GM23338 (cell line): Measurements from ENCODE around the gene TOPAZ1. TPM values are rescaled to one million over a fixed set of nuclear protein-coding genes. Genes with fewer than 3 reads are reported as not detected.

Source experiments
- ATAC-seq: fragments of 200-7000 bp; cut with Tn5 transposase; 3 replicates; pipeline ENCODE4 v1.9.1; 2020
- DNase-seq: peaks from one replicate; pipeline ENCODE4 v3.0.0-alpha.2; 2015; ENCODE audit warnings: low spot score
- H2AFZ ChIP-seq: fragments of 200-600 bp; sonication (generic); 2 replicates; pipeline ENCODE4 v1.8.0; 2016; ENCODE audit warnings: antibody characterized with exemption, mild to moderate bottlenecking, moderate library complexity
- H3F3A ChIP-seq: fragments of 200-600 bp; sonication (generic); replicated peaks from 2 replicates; pipeline ENCODE4 v1.8.0; 2017; ENCODE audit warnings: antibody characterized with exemption, mixed run types, low read depth
- H3K27ac ChIP-seq: fragments of 200-600 bp; sonication (generic); 2 replicates; pipeline ENCODE4 v1.6.1; 2016; ENCODE audit warnings: low read depth
- H3K27me3 ChIP-seq: fragments of 200-600 bp; sonication (generic); 2 replicates; pipeline ENCODE4 v1.8.0; 2016; ENCODE audit warnings: mild to moderate bottlenecking, mixed run types, moderate library complexity; ENCODE audit not compliant: insufficient read depth
- H3K36me3 ChIP-seq: fragments of 200-600 bp; sonication (generic); 2 replicates; pipeline ENCODE4 v1.8.0; 2016; ENCODE audit warnings: mild to moderate bottlenecking; ENCODE audit not compliant: insufficient read depth
- H3K4me1 ChIP-seq: fragments of 200-600 bp; sonication (generic); 2 replicates; pipeline ENCODE4 v1.8.0; 2016; ENCODE audit warnings: mild to moderate bottlenecking, moderate library complexity; ENCODE audit not compliant: insufficient read depth
- H3K4me2 ChIP-seq: fragments of 200-600 bp; sonication (generic); 2 replicates; pipeline ENCODE4 v1.7.1; 2017; ENCODE audit warnings: mixed run types
- H3K4me3 ChIP-seq: fragments of 200-600 bp; sonication (generic); 2 replicates; pipeline ENCODE4 v1.6.1; 2016; ENCODE audit warnings: mixed run types
- H3K79me2 ChIP-seq: fragments of 200-600 bp; sonication (generic); replicated peaks from 2 replicates; pipeline ENCODE4 v1.8.0; 2017; ENCODE audit warnings: mild to moderate bottlenecking; ENCODE audit not compliant: insufficient read depth
- H3K9me2 ChIP-seq: fragments of 200-600 bp; sonication (generic); 2 replicates; pipeline ENCODE4 v1.8.0; 2017; ENCODE audit not compliant: insufficient read depth
- H4K20me1 ChIP-seq: fragments of 200-600 bp; sonication (generic); replicated peaks from 2 replicates; pipeline ENCODE4 v1.8.0; 2017; ENCODE audit warnings: mild to moderate bottlenecking; ENCODE audit not compliant: insufficient read depth
- H3K27ac Mint-ChIP-seq: 2 replicates; pipeline ENCODE4 v1.8.0; 2020; ENCODE audit warnings: inconsistent platforms, mild to moderate bottlenecking, moderate library complexity, mixed read lengths
- H3K27me3 Mint-ChIP-seq: 3 replicates; pipeline ENCODE4 v1.8.0; 2022; ENCODE audit warnings: low read depth, mild to moderate bottlenecking, moderate library complexity, mixed read lengths, inconsistent platforms; ENCODE audit not compliant: insufficient read depth, poor library complexity
- H3K36me3 Mint-ChIP-seq: 3 replicates; pipeline ENCODE4 v1.8.0; 2021; ENCODE audit warnings: low read depth, mild to moderate bottlenecking, inconsistent platforms, moderate library complexity, mixed read lengths
- H3K4me1 Mint-ChIP-seq: 3 replicates; pipeline ENCODE4 v1.8.0; 2020; ENCODE audit warnings: mild to moderate bottlenecking, inconsistent platforms, mixed read lengths
- H3K4me3 Mint-ChIP-seq: 3 replicates; pipeline ENCODE4 v1.8.0; 2021; ENCODE audit warnings: moderate library complexity, mild to moderate bottlenecking, inconsistent platforms, mixed read lengths
- H3K9me3 Mint-ChIP-seq: 3 replicates; pipeline ENCODE4 v1.8.0; 2020; ENCODE audit warnings: moderate library complexity, mild to moderate bottlenecking, inconsistent platforms, mixed read lengths
- CREB1 ChIP-seq: fragments of 250-450 bp; sonication (Bioruptor Pico); IDR thresholded peaks from 2 replicates; pipeline ENCODE4 v1.5.0; 2020; ENCODE audit warnings: low read depth, mild to moderate bottlenecking, moderate library complexity
- CTCF ChIP-seq, 2 experiments: fragments of 200-600 bp in 1 of 2; sonication (generic) in 1 of 2; conservative IDR thresholded peaks; 2 replicates each; pipeline versions ENCODE4 v1.5.1 to v1.6.1; 2016 to 2017; ENCODE audit warnings: antibody characterized with exemption in 2 of 2, low read depth in 2 of 2, mild to moderate bottlenecking in 2 of 2, moderate library complexity in 1 of 2
- JUNB ChIP-seq: IDR thresholded peaks from one replicate; pipeline ENCODE4 v1.6.1; 2016; ENCODE audit warnings: antibody characterized with exemption; ENCODE audit not compliant: unreplicated experiment
- NANOG ChIP-seq: IDR thresholded peaks from 2 replicates; pipeline ENCODE4 v1.6.1; 2016; ENCODE audit warnings: antibody characterized with exemption, borderline replicate concordance
- POLR2AphosphoS5 ChIP-seq: IDR thresholded peaks from 2 replicates; pipeline ENCODE4 v1.6.1; 2016; ENCODE audit warnings: antibody characterized with exemption, low read depth
- STAT1 ChIP-seq: IDR thresholded peaks from one replicate; pipeline ENCODE4 v1.6.1; 2016; ENCODE audit warnings: antibody characterized with exemption; ENCODE audit not compliant: unreplicated experiment
- ZNF114 ChIP-seq: fragments of 250-450 bp; sonication (Bioruptor Pico); IDR thresholded peaks from 2 replicates; pipeline ENCODE4 v1.5.0; 2020; ENCODE audit warnings: mild to moderate bottlenecking, moderate library complexity
- ZNF462 ChIP-seq: fragments of 250-450 bp; sonication (Bioruptor Pico); IDR thresholded peaks from 2 replicates; pipeline ENCODE4 v1.5.0; 2020; ENCODE audit warnings: mild to moderate bottlenecking, moderate library complexity
- polyA plus RNA-seq: library from polyadenylated mRNA; unstranded; fragments of >200 nt; fragmentation: Nextera tagmentation; extraction: Ambion mirVana; gene quantifications from 2 replicates; pipeline ENCODE4 v1.2.1, GENCODE V29; 2016
- total RNA-seq: library from RNA; depleted of rRNA; stranded (reverse); fragments of >200 nt; shearing (Covaris generic); gene quantifications from 2 replicates; pipeline ENCODE4 v1.2.3, GENCODE V29; 2014
- TF ChIP-seq, protein P1 (sequence below): IDR thresholded peaks from 2 replicates; pipeline ENCODE4 v1.6.1; 2016; ENCODE audit warnings: antibody characterized with exemption

The TOPAZ1 gene
- total and polyA plus RNA-seq, 2 experiments from 2014 or later, result not detected

- no peaks in the 10 kb centered on the region for H3K9me2 ChIP-seq
- H3K27me3 Mint-ChIP-seq, result peaks cover 2% of the 10 kb centered on the region
- no peaks in the 10 kb centered on the region for H3K4me1 ChIP-seq
- no peak overlapping the region for H3K4me3 ChIP-seq
- no peak overlapping the region for H2AFZ ChIP-seq
- H3K27me3 ChIP-seq, result no peaks in the 10 kb centered on the region
- H3K4me2 ChIP-seq, result no peak overlapping the region
- H3K27ac ChIP-seq, result no peak overlapping the region
- ATAC-seq, result no peak; the same call in 1 of the 3 replicates
- H4K20me1 ChIP-seq, result no peaks in the 10 kb centered on the region
- H3K36me3 Mint-ChIP-seq, result no peaks in the 10 kb centered on the region
- peak; percentile 76 for DNase-seq
- H3K4me3 Mint-ChIP-seq, result no peak overlapping the region
- H3K27ac Mint-ChIP-seq, result no peak overlapping the region
- no peaks in the 10 kb centered on the region for H3F3A ChIP-seq
- peaks cover 4% of the 10 kb centered on the region; the same call in 2 of the 3 replicates for H3K4me1 Mint-ChIP-seq
- H3K9me3 Mint-ChIP-seq, result no peaks in the 10 kb centered on the region
- TF ChIP-seq CTCF (conservative IDR thresholded peaks at IDR 0.05; ENCODE audit: low read depth in 2 of 2), result peak; percentile 85 to 98
- TF ChIP-seq JUNB, result no peak
- no peaks in the 10 kb centered on the region for H3K36me3 ChIP-seq
- no peaks in the 10 kb centered on the region for H3K79me2 ChIP-seq
These were observed 81.8 kb downstream of the TOPAZ1 start for GRCh38 chr3:44323341-44323955.

DNA sequence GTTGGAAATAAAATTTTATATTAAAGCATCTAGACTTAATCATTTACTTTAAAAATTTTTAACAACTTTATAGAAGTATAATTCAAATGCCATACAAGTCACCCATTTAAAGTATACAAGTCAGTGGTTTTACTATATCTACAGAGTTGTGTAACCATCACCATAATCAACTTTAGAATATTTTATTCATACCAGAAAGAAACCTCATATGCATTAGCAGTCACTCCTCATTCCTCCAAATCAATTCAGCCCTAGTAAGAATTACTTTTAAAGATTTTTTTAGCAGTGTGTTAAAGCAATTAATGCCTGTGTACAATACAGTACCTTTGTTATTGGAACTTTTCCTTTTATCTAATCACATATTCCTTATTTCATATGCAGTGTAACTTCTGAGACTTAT lies 82.9 kb downstream of the TOPAZ1 start:
- Histone ChIP-seq H3K9me2 (no peaks in the 10 kb centered on the region), H3K27ac (no peak overlapping the region), H3K4me2 (no peak overlapping the region), H3K79me2 (no peaks in the 10 kb centered on the region), H3K4me3 (no peak overlapping the region), H4K20me1 (no peaks in the 10 kb centered on the region), H3K36me3 (no peaks in the 10 kb centered on the region), H3K27me3 (no peaks in the 10 kb centered on the region), H3K4me1 (no peaks in the 10 kb centered on the region), H2AFZ (no peak overlapping the region), H3F3A (no peaks in the 10 kb centered on the region)
- Mint-ChIP-seq H3K4me3 (no peak overlapping the region), H3K27me3 (no peaks in the 10 kb centered on the region), H3K9me3 (no peaks in the 10 kb centered on the region), H3K27ac (no peak overlapping the region), H3K36me3 (no peaks in the 10 kb centered on the region), H3K4me1 (no peaks in the 10 kb centered on the region)
- DNase-seq, result no peak
- ATAC-seq, result no peak
- TF ChIP-seq POLR2AphosphoS5, result no peak
- no peak for TF ChIP-seq STAT1
- TF ChIP-seq NANOG, result no peak
- no peak for TF ChIP-seq CREB1 (CRISPR knock-in tag)
- TF ChIP-seq, protein P1, sequence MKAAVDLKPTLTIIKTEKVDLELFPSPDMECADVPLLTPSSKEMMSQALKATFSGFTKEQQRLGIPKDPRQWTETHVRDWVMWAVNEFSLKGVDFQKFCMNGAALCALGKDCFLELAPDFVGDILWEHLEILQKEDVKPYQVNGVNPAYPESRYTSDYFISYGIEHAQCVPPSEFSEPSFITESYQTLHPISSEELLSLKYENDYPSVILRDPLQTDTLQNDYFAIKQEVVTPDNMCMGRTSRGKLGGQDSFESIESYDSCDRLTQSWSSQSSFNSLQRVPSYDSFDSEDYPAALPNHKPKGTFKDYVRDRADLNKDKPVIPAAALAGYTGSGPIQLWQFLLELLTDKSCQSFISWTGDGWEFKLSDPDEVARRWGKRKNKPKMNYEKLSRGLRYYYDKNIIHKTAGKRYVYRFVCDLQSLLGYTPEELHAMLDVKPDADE, result no peak
- no peak for TF ChIP-seq ZNF114 (CRISPR knock-in tag)
- TF ChIP-seq CTCF (conservative IDR thresholded peaks at IDR 0.05; ENCODE audit: low read depth in 2 of 2), result no peak
- TF ChIP-seq JUNB, result no peak
- no peak for TF ChIP-seq ZNF462
